SU-DHL-6 (cell line): ENCODE measurements around the gene EDEM3.

ENCODE experiments used
- CTCF ChIP-seq: fragments of 200-600 bp; sonication (generic); IDR thresholded peaks from one replicate; pipeline ENCODE4 v1.5.1; 2017; ENCODE audit warnings: antibody characterized with exemption, mild to moderate bottlenecking, low read length, moderate library complexity; ENCODE audit not compliant: insufficient read depth, poor library complexity, severe bottlenecking
- EZH2phosphoT487 ChIP-seq: fragments of 200-600 bp; sonication (generic), shearing (Covaris generic); conservative IDR thresholded peaks from 2 replicates; pipeline ENCODE4 v1.6.1; 2018; ENCODE audit warnings: mild to moderate bottlenecking, antibody characterized with exemption, low read length, moderate library complexity, mixed read lengths

GRCh38 chr1:184641894-184642293, 112.8 kb downstream of the EDEM3 start:
- no peak for TF ChIP-seq CTCF
- no peak for TF ChIP-seq EZH2phosphoT487
